ENCODE results near the gene KANK2. TPM values are rescaled to one million over a fixed set of nuclear protein-coding genes. Genes with fewer than 3 reads are reported as not detected.

Gene KANK2
- total and polyA plus RNA-seq, 2 of the 8 experiments (the other 6 are each of a cell fraction or from before 2014, with no cell fraction given), result 25.2 to 42.3 TPM

DNA sequence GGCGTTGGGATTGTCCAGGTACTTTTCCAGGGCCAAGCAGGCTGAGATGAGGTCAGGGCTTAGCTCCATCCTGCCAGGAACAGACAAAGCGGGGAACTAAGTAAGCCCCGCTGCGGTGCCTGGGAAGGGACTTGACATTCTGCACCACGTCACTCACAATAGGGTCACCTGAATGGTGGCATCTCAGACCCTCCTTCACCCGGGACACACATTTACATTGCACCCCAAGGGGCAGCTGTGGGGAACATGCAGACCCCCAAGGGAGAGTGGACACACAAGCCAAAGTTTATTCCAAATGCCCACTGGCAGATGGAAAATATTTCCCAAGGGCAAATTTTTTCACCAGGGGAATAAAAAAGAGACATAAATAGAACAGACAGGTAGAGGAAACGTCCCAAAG, 21.4 kb downstream of the KANK2 start:
- H3K27ac ChIP-seq (ENCODE audit: low read depth, low read length), result no peak overlapping the region; the same call in 1 of the 2 replicates
- no peak overlapping the region for H3K14ac ChIP-seq (ENCODE audit: insufficient read length)
- no peak for TF ChIP-seq RBBP5 (IDR thresholded peaks at IDR 0.05; ENCODE audit: borderline replicate concordance, low read depth, low read length)
- no peak for TF ChIP-seq CEBPB (IDR thresholded peaks at IDR 0.05; ENCODE audit: low read depth, low read length)
- no peak for TF ChIP-seq GTF2F1 (IDR thresholded peaks at IDR 0.05; ENCODE audit: borderline replicate concordance, low read depth, low read length)
- no peak for TF ChIP-seq RAD21 (IDR thresholded peaks at IDR 0.05 in 1 of 2, conservative IDR thresholded peaks at IDR 0.05 in 1 of 2; ENCODE audit: low read depth in 2 of 2, low read length in 2 of 2)
- TF ChIP-seq FOSL1 (IDR thresholded peaks at IDR 0.05; ENCODE audit: insufficient read depth, low read depth, low read length), result no peak
- no peak for TF ChIP-seq CTBP2 (IDR thresholded peaks at IDR 0.05; ENCODE audit: borderline replicate concordance, insufficient read depth, insufficient read length, low read length)
- TF ChIP-seq SP4 (IDR thresholded peaks at IDR 0.05; ENCODE audit: low read length), result no peak
- TF ChIP-seq, protein P1, sequence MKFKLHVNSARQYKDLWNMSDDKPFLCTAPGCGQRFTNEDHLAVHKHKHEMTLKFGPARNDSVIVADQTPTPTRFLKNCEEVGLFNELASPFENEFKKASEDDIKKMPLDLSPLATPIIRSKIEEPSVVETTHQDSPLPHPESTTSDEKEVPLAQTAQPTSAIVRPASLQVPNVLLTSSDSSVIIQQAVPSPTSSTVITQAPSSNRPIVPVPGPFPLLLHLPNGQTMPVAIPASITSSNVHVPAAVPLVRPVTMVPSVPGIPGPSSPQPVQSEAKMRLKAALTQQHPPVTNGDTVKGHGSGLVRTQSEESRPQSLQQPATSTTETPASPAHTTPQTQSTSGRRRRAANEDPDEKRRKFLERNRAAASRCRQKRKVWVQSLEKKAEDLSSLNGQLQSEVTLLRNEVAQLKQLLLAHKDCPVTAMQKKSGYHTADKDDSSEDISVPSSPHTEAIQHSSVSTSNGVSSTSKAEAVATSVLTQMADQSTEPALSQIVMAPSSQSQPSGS (IDR thresholded peaks at IDR 0.05; ENCODE audit: low read length), result no peak
- H3K36me3 ChIP-seq (ENCODE audit: control insufficient read depth in 2 of 4, insufficient read depth in 4 of 4, low read length in 3 of 4), result peaks cover 0 to 28% (median 12%) of the 10 kb centered on the region in 4 experiments; a peak in 6 of 8 replicates
- H4K20me1 ChIP-seq (replicated peaks in 1 of 2; ENCODE audit: control insufficient read depth in 1 of 2, insufficient read depth in 2 of 2, low read length in 2 of 2), result no peaks in the 10 kb centered on the region
- H2BK12ac ChIP-seq (ENCODE audit: low read depth, low read length), result no peak overlapping the region
- no peak overlapping the region for H2BK5ac ChIP-seq (ENCODE audit: low read depth, low read length)
- H3K27me3 ChIP-seq (replicated peaks in 1 of 4; ENCODE audit: control insufficient read depth in 3 of 4, extremely low read depth in 1 of 4, insufficient read depth in 3 of 4, low read length in 3 of 4), result no peaks in the 10 kb centered on the region
- FAIRE-seq (no peak), DNase-seq (ENCODE audit: low read depth in 1 of 2, low spot score in 2 of 2) (no peak)
- H3K56ac ChIP-seq (replicated peaks; ENCODE audit: insufficient read length, low read depth, low read length), result no peak overlapping the region
- no peak overlapping the region for H3K4me3 ChIP-seq (ENCODE audit: extremely low read depth in 1 of 4, insufficient read depth in 2 of 4, low read depth in 3 of 4, low read length in 4 of 4)
- no peak overlapping the region for H3K23ac ChIP-seq (ENCODE audit: insufficient read length)
- H3K23me2 ChIP-seq (ENCODE audit: low read depth, low read length), result no peaks in the 10 kb centered on the region
- no peak overlapping the region for H4K5ac ChIP-seq (ENCODE audit: insufficient read length, low read depth, low read length)
- no peaks in the 10 kb centered on the region for H3K9me3 ChIP-seq (ENCODE audit: insufficient read depth in 2 of 2, low read depth in 1 of 2, low read length in 1 of 2)
- H3K79me1 ChIP-seq (ENCODE audit: low read depth, low read length), result no peaks in the 10 kb centered on the region; the same call in 1 of the 2 replicates
- no peak overlapping the region for H2BK20ac ChIP-seq (ENCODE audit: low read length)
- H2AFZ ChIP-seq (ENCODE audit: low read length), result no peak overlapping the region
- CTCF ChIA-PET (ENCODE audit: partially characterized antibody), result interaction anchor here (0.5 kb wide), 1 partner anchor 125 kb away, joined by 3 read pairs; no protein-coding TSS in a partner anchor
- H4K8ac ChIP-seq (ENCODE audit: extremely low read depth, insufficient read depth, low read length), result no peak overlapping the region
- no peaks in the 10 kb centered on the region for H3K79me2 ChIP-seq (ENCODE audit: control insufficient read depth in 1 of 2, insufficient read depth in 2 of 2, low read length in 2 of 2)
- no peak overlapping the region for H3K9ac ChIP-seq (replicated peaks in 1 of 4; ENCODE audit: extremely low read depth in 1 of 4, low read depth in 3 of 4, low read length in 3 of 4)
- H3K18ac ChIP-seq (ENCODE audit: extremely low read depth, low read length), result no peak overlapping the region
- no peak overlapping the region for H3K4me2 ChIP-seq (ENCODE audit: insufficient read depth in 1 of 2, low read depth in 2 of 2, low read length in 2 of 2)
- no peak overlapping the region for H2BK15ac ChIP-seq (ENCODE audit: low read length)
- no peak overlapping the region for H2AK5ac ChIP-seq (ENCODE audit: low read depth, low read length)
- no peak overlapping the region for H3K4ac ChIP-seq (replicated peaks; ENCODE audit: insufficient read length, low read depth, low read length)
- 94% methylated on average over 7 of the region's 7 CpGs; no CpG with 5 or more reads in 1 of the 2 experiments for WGBS, 2 experiments (ENCODE audit: extremely low coverage in 1 of 2, insufficient coverage in 1 of 2, insufficient read length in 1 of 2, insufficient replicate concordance in 2 of 2, low coverage in 1 of 2, low lambda C conversion rate in 2 of 2, missing lambda C conversion rate in 1 of 2)
- H3K4me1 ChIP-seq (replicated peaks in 1 of 4; ENCODE audit: control insufficient read depth in 3 of 4, insufficient read depth in 4 of 4, low read length in 3 of 4), result peaks cover 0 to 3% (median 2%) of the 10 kb centered on the region in 4 experiments; a peak in 2 of 7 replicates
- H4K91ac ChIP-seq (replicated peaks; ENCODE audit: insufficient read length, low read length), result no peak overlapping the region
- POLR2A ChIA-PET (ENCODE audit: partially characterized antibody), result interaction anchor here (0.6 to 1.3 kb wide), 2 partner anchors 20 to 21 kb away, joined by 4 read pairs; partner anchors contain the start of gene SPC24
- no peak overlapping the region for H2BK120ac ChIP-seq (replicated peaks; ENCODE audit: low read depth, low read length)

Data from H1 (cell line).